Skeletal muscle tissue (tissue), 4 donors: ENCODE measurements around the gene TLE6. TPM values are rescaled to one million over a fixed set of nuclear protein-coding genes. Genes with fewer than 3 reads are reported as not detected.

ENCODE experiments used
- H3K27ac ChIP-seq: one replicate; pipeline ENCODE4 v1.7.0; 2013; ENCODE audit warnings: mild to moderate bottlenecking, low read depth, low read length, inconsistent platforms
- H3K27me3 ChIP-seq, 3 donors: one replicate each; pipeline ENCODE4 v1.7.0; 2013; ENCODE audit warnings: low read length in 3 of 3; ENCODE audit not compliant: control insufficient read depth in 3 of 3, insufficient read depth in 3 of 3
- H3K36me3 ChIP-seq, 3 donors: one replicate each; pipeline ENCODE4 v1.7.0; 2013; ENCODE audit warnings: low read length in 3 of 3; ENCODE audit not compliant: control insufficient read depth in 3 of 3, insufficient read depth in 3 of 3
- H3K4me1 ChIP-seq, 3 donors: one replicate each; pipeline ENCODE4 v1.7.0; 2013; ENCODE audit warnings: low read length in 3 of 3, mild to moderate bottlenecking in 3 of 3; ENCODE audit not compliant: control insufficient read depth in 3 of 3, insufficient read depth in 3 of 3
- H3K4me3 ChIP-seq, 3 donors: one replicate each; pipeline ENCODE4 v1.7.0; 2013; ENCODE audit warnings: low read length in 3 of 3
- H3K9ac ChIP-seq, 3 donors: one replicate each; pipeline ENCODE4 v1.7.0; 2013; ENCODE audit warnings: low read length in 3 of 3, mild to moderate bottlenecking in 3 of 3, moderate library complexity in 2 of 3, low read depth in 1 of 3
- H3K9me3 ChIP-seq, 3 donors: one replicate each; pipeline ENCODE4 v1.7.0; 2013; ENCODE audit warnings: low read length in 3 of 3; ENCODE audit not compliant: control insufficient read depth in 3 of 3
- total RNA-seq: library from RNA; depleted of rRNA; stranded (reverse); fragments of >200 nt; gene quantifications from one replicate; pipeline ENCODE4 v1.2.3, GENCODE V29; 2014
- donor health status: Osteomylitis.

TLE6 gene
- total RNA-seq, 1 donor from 2014 or later: not detected

- Histone ChIP-seq H3K9me3 (no peaks in the 10 kb centered on the region), H3K9ac (no peak overlapping the region), H3K4me3 (no peak overlapping the region), H3K4me1 (no peaks in the 10 kb centered on the region), H3K27me3 (peaks cover 2 to 11% (median 4%) of the 10 kb centered on the region in 3 donors), H3K27ac (no peak overlapping the region), H3K36me3 (peaks cover 4 to 11% (median 10%) of the 10 kb centered on the region in 3 donors)
Observed at GRCh38 chr19:2994588-2995131, 17.3 kb downstream of the TLE6 start.

- Histone ChIP-seq H3K27me3 (peaks cover 2 to 11% (median 4%) of the 10 kb centered on the region in 3 donors), H3K27ac (no peak overlapping the region), H3K36me3 (peaks cover 4 to 14% (median 13%) of the 10 kb centered on the region in 3 donors), H3K9me3 (no peaks in the 10 kb centered on the region), H3K4me3 (no peak overlapping the region), H3K4me1 (no peaks in the 10 kb centered on the region), H3K9ac (no peak overlapping the region)
Observed at GRCh38 chr19:2997720-2998119, 20.4 kb downstream of the TLE6 start.

GRCh38 chr19:2998642-2999041 is 21.3 kb downstream of the TLE6 start:
- Histone ChIP-seq H3K9ac (no peak overlapping the region), H3K9me3 (no peaks in the 10 kb centered on the region), H3K27ac (no peak overlapping the region), H3K27me3 (peaks cover 0 to 5% (median 0%) of the 10 kb centered on the region in 3 donors), H3K4me3 (no peak overlapping the region), H3K36me3 (peaks cover 4 to 14% (median 13%) of the 10 kb centered on the region in 3 donors), H3K4me1 (no peaks in the 10 kb centered on the region)

- H3K9ac ChIP-seq: no peak overlapping the region
- H3K4me3 ChIP-seq: no peak overlapping the region
- no peaks in the 10 kb centered on the region for H3K27me3 ChIP-seq
- H3K4me1 ChIP-seq: no peaks in the 10 kb centered on the region
- no peak overlapping the region for H3K27ac ChIP-seq
- H3K9me3 ChIP-seq: no peaks in the 10 kb centered on the region
- peaks cover 14 to 28% (median 20%) of the 10 kb centered on the region in 3 donors for H3K36me3 ChIP-seq
Observed at GRCh38 chr19:3001235-3001800, 24.0 kb downstream of the TLE6 start.

GRCh38 chr19:3003046-3003445 is 25.7 kb downstream of the TLE6 start:
- Histone ChIP-seq H3K27me3 (no peaks in the 10 kb centered on the region), H3K4me1 (no peaks in the 10 kb centered on the region), H3K9me3 (no peaks in the 10 kb centered on the region), H3K27ac (no peak overlapping the region), H3K4me3 (no peak overlapping the region), H3K36me3 (peaks cover 14 to 24% (median 15%) of the 10 kb centered on the region in 3 donors), H3K9ac (no peak overlapping the region)

- Histone ChIP-seq H3K36me3 (peaks cover 13 to 28% (median 17%) of the 10 kb centered on the region in 3 donors), H3K9me3 (no peaks in the 10 kb centered on the region), H3K4me1 (no peaks in the 10 kb centered on the region), H3K27me3 (no peaks in the 10 kb centered on the region), H3K27ac (no peak overlapping the region), H3K9ac (no peak overlapping the region), H3K4me3 (no peak overlapping the region)
Observed at GRCh38 chr19:3004522-3004921, 27.2 kb downstream of the TLE6 start.

- Histone ChIP-seq H3K4me3 (no peak overlapping the region), H3K27ac (no peak overlapping the region), H3K27me3 (no peaks in the 10 kb centered on the region), H3K4me1 (no peaks in the 10 kb centered on the region), H3K36me3 (peaks cover 14 to 29% (median 21%) of the 10 kb centered on the region in 3 donors), H3K9me3 (no peaks in the 10 kb centered on the region), H3K9ac (no peak overlapping the region)
Observed at GRCh38 chr19:3005345-3005744, 28.0 kb downstream of the TLE6 start.

- no peaks in the 10 kb centered on the region for H3K9me3 ChIP-seq
- no peaks in the 10 kb centered on the region for H3K27me3 ChIP-seq
- H3K27ac ChIP-seq: no peak overlapping the region
- no peaks in the 10 kb centered on the region for H3K4me1 ChIP-seq
- H3K36me3 ChIP-seq: peaks cover 21 to 35% (median 28%) of the 10 kb centered on the region in 3 donors
- H3K9ac ChIP-seq: no peak overlapping the region
- H3K4me3 ChIP-seq: no peak overlapping the region
Observed at GRCh38 chr19:3006075-3006767, 28.9 kb downstream of the TLE6 start.

GRCh38 chr19:3007975-3008374 is 30.6 kb downstream of the TLE6 start:
- H3K27me3 ChIP-seq: no peaks in the 10 kb centered on the region
- no peaks in the 10 kb centered on the region for H3K9me3 ChIP-seq
- no peak overlapping the region for H3K27ac ChIP-seq
- no peak overlapping the region for H3K9ac ChIP-seq
- H3K4me3 ChIP-seq: no peak overlapping the region
- H3K4me1 ChIP-seq: no peaks in the 10 kb centered on the region
- peaks cover 21 to 37% (median 30%) of the 10 kb centered on the region in 3 donors for H3K36me3 ChIP-seq

- H3K9me3 ChIP-seq: no peaks in the 10 kb centered on the region
- no peak overlapping the region for H3K4me3 ChIP-seq
- H3K27me3 ChIP-seq: no peaks in the 10 kb centered on the region
- peaks cover 21 to 36% (median 36%) of the 10 kb centered on the region in 3 donors for H3K36me3 ChIP-seq
- H3K9ac ChIP-seq: no peak overlapping the region
- no peaks in the 10 kb centered on the region for H3K4me1 ChIP-seq
- H3K27ac ChIP-seq: no peak overlapping the region
Observed at GRCh38 chr19:3008994-3009393, 31.6 kb downstream of the TLE6 start.
